T-cell (primary cell): ENCODE measurements around the gene INCENP. TPM values are rescaled to one million over a fixed set of nuclear protein-coding genes. Genes with fewer than 3 reads are reported as not detected.
A peak's percentile ranks its signal among the peaks of the same experiment; 100 is the strongest.

Experiments used
- ATAC-seq, 4 experiments: fragments of 200-7000 bp in 3 of 4; fragments of 150-1000 bp in 1 of 4; cut with Tn5 transposase; replicated peaks in 1 of 4; 1 replicate in 3 of 4; 2 replicates in 1 of 4; pipeline ENCODE4 v1.10.0; 2021; ENCODE audit warnings: moderate library complexity in 3 of 4, mild to moderate bottlenecking in 2 of 4, moderate number of reproducible peaks in 1 of 4
- CTCF ChIA-PET, 2 donors: fragments of 300-600 bp; sonication (Branson Sonifier 250); formaldehyde crosslinking; loops; one replicate each; lab custom pipeline; 2022; ENCODE audit warnings: antibody characterized with exemption in 2 of 2; lab: Charles Lee
- POLR2A ChIA-PET, 2 donors: fragments of 300-600 bp; sonication (Branson Sonifier 250); formaldehyde crosslinking; loops; one replicate each; lab custom pipeline; 2022; ENCODE audit warnings: antibody characterized with exemption in 2 of 2; lab: Charles Lee
- DNase-seq, 35 experiments: peaks; one replicate each; pipeline versions ENCODE4 v3.0.0 to v3.0.0-alpha.2; 2013 to 2023
- H3K27ac ChIP-seq: one replicate; pipeline ENCODE4 v1.5.1; 2013; ENCODE audit warnings: low read length
- H3K27me3 ChIP-seq, 2 experiments: replicated peaks in 1 of 2; 1 replicate in 1 of 2; 2 replicates in 1 of 2; pipeline versions ENCODE4 v1.6.1 to v1.7.0; 2013; ENCODE audit warnings: low read length in 1 of 2, mixed read lengths in 1 of 2; ENCODE audit not compliant: control insufficient read depth in 2 of 2, insufficient read depth in 2 of 2; ENCODE audit errors: extremely low read depth in 1 of 2
- H3K36me3 ChIP-seq, 2 donors: 1 replicate in 1 of 2; 2 replicates in 1 of 2; pipeline versions ENCODE4 v1.6.1 to v1.7.0; 2013; ENCODE audit warnings: low read length in 1 of 2; ENCODE audit not compliant: control insufficient read depth in 2 of 2, insufficient read depth in 1 of 2; ENCODE audit errors: extremely low read depth in 1 of 2
- H3K4me1 ChIP-seq, 2 experiments: 1 replicate in 1 of 2; 2 replicates in 1 of 2; pipeline versions ENCODE4 v1.6.1 to v1.7.0; 2013; ENCODE audit warnings: low read length in 2 of 2, mixed read lengths in 1 of 2; ENCODE audit not compliant: insufficient read depth in 2 of 2, control insufficient read depth in 1 of 2; ENCODE audit errors: extremely low read depth in 1 of 2
- H3K4me3 ChIP-seq, 2 donors: 1 replicate in 1 of 2; 2 replicates in 1 of 2; pipeline versions ENCODE4 v1.5.1 to v1.7.0; 2013; ENCODE audit warnings: mild to moderate bottlenecking in 2 of 2, low read length in 1 of 2, moderate library complexity in 1 of 2; ENCODE audit not compliant: control insufficient read depth in 1 of 2; ENCODE audit errors: extremely low read depth in 1 of 2
- H3K9me3 ChIP-seq: 2 replicates; pipeline ENCODE4 v1.7.0; 2013
- H3K27ac Mint-ChIP-seq, 2 donors: one replicate each; pipeline ENCODE4 v1.8.0; 2020 to 2021; ENCODE audit warnings: mild to moderate bottlenecking in 2 of 2, mixed read lengths in 2 of 2
- H3K27me3 Mint-ChIP-seq, 2 donors: one replicate each; pipeline ENCODE4 v1.8.0; 2021 to 2022; ENCODE audit warnings: mixed read lengths in 2 of 2
- H3K36me3 Mint-ChIP-seq: one replicate; pipeline ENCODE4 v1.8.0; 2021; ENCODE audit warnings: mixed read lengths
- H3K4me1 Mint-ChIP-seq, 3 donors: one replicate each; pipeline ENCODE4 v1.8.0; 2020 to 2022; ENCODE audit warnings: mixed read lengths in 3 of 3, mild to moderate bottlenecking in 1 of 3
- H3K4me3 Mint-ChIP-seq, 3 donors: one replicate each; pipeline ENCODE4 v1.8.0; 2020 to 2022; ENCODE audit warnings: mild to moderate bottlenecking in 3 of 3, mixed read lengths in 3 of 3, moderate library complexity in 3 of 3
- H3K9me3 Mint-ChIP-seq, 3 donors: one replicate each; pipeline ENCODE4 v1.8.0; 2020 to 2022; ENCODE audit warnings: mixed read lengths in 3 of 3
- WGBS: methylation state at CpG from one replicate; pipeline ENCODE4 v1.1.5; 2013; ENCODE audit warnings: missing lambda C conversion rate; ENCODE audit not compliant: insufficient coverage; 5-methylcytosine and 5-hydroxymethylcytosine counted together
- total RNA-seq, 35 experiments: library from RNA in 6 of 35; stranded (reverse) in 6 of 35; fragments of 120-200 nt in 1 of 35; gene quantifications; one replicate each; pipeline versions ENCODE4 v1.2.1 to v1.2.4 and lab custom pipeline; 2013 to 2026

Gene INCENP
- total RNA-seq, 5 donors from 2014 or later (not counting 1 experiment from before 2014, with no cell fraction given): 20.7 to 31.4 (median 24.9) TPM

DNA sequence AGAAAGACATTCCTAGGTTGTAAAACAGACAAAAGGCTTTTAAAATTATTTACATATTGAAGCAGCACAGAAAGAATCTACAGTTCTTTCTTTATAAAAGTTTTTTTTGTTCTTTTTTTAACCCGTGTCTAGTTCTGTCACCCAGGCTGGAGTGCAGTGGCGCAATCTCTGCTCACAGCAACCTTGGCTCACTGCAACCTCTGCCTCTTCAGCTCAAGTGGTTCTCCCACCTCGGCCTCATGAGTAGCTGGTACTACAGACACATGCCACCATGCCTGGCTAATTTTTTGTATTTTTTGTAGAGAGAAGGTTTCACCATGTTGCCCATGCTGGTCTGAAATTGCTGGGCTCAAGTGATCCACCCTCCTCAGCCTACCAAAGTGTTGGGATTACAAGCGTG is 3.8 kb upstream of the INCENP start:
- no peaks in the 10 kb centered on the region for H3K27me3 Mint-ChIP-seq
- WGBS: no CpG with 5 or more reads among the region's 4 CpGs

GRCh38 chr11:62120431-62120830 is 3.4 kb upstream of the INCENP start:
- CTCF ChIA-PET: interaction anchor here (0.6 to 1.1 kb wide), 3 partner anchors 12 to 328 kb away, joined by 3 to 4 read pairs (median 3); partner anchors contain the start of genes FEN1 (in 1 of the 2) and TMEM258 (in 1 of the 2)

More for the DNA sequence above, 3.8 kb upstream of the INCENP start:
- POLR2A ChIA-PET: no interaction called here
- DNase-seq (no peak), ATAC-seq (no peak)
- H3K4me3 Mint-ChIP-seq: no peak overlapping the region
- no peaks in the 10 kb centered on the region for H3K36me3 Mint-ChIP-seq
- no peak overlapping the region for H3K4me3 ChIP-seq
- peaks cover 12 to 19% (median 15%) of the 10 kb centered on the region in 3 donors for H3K4me1 Mint-ChIP-seq
- H3K36me3 ChIP-seq: no peaks in the 10 kb centered on the region
- peaks cover 10 to 11% of the 10 kb centered on the region in 2 experiments for H3K4me1 ChIP-seq
- no peak overlapping the region for H3K27ac ChIP-seq
- CTCF ChIA-PET: interaction anchor here (0.6 to 1.1 kb wide), 2 partner anchors 12 kb away, joined by 3 read pairs; no protein-coding TSS in a partner anchor
- no peaks in the 10 kb centered on the region for H3K27me3 ChIP-seq
- peaks cover 0 to 10% (median 8%) of the 10 kb centered on the region in 3 donors for H3K9me3 Mint-ChIP-seq
- no peak overlapping the region for H3K27ac Mint-ChIP-seq
- H3K9me3 ChIP-seq: no peaks in the 10 kb centered on the region

GRCh38 chr11:62122076-62122475 is 1.7 kb upstream of the INCENP start:
- Histone ChIP-seq H3K27me3 (no peaks in the 10 kb centered on the region), H3K4me3 (no peak overlapping the region), H3K9me3 (no peaks in the 10 kb centered on the region), H3K36me3 (no peaks in the 10 kb centered on the region), H3K27ac (no peak overlapping the region), H3K4me1 (peaks cover 11 to 20% of the 10 kb centered on the region in 2 experiments)
- DNase-seq (no peak), ATAC-seq (no peak)
- H3K27ac Mint-ChIP-seq: no peak overlapping the region
- H3K9me3 Mint-ChIP-seq: no peaks in the 10 kb centered on the region
- CTCF ChIA-PET: interaction anchor here in 1 of 2 donors (1.1 kb wide), 1 partner anchor 12 kb away, joined by 3 read pairs; no protein-coding TSS in a partner anchor
- WGBS: 92% methylated on average over 3 of the region's 6 CpGs
- no peak overlapping the region for H3K4me3 Mint-ChIP-seq
- H3K36me3 Mint-ChIP-seq: no peaks in the 10 kb centered on the region
- H3K4me1 Mint-ChIP-seq: peaks cover 25 to 30% (median 28%) of the 10 kb centered on the region in 3 donors
- H3K27me3 Mint-ChIP-seq: no peaks in the 10 kb centered on the region
- POLR2A ChIA-PET: no interaction called here

More at GRCh38 chr11:62120431-62120830, 3.4 kb upstream of the INCENP start:
- H3K4me3 Mint-ChIP-seq: no peak overlapping the region
- Histone ChIP-seq H3K36me3 (no peaks in the 10 kb centered on the region), H3K4me1 (peaks cover 11 to 14% of the 10 kb centered on the region in 2 experiments), H3K27me3 (no peaks in the 10 kb centered on the region), H3K9me3 (no peaks in the 10 kb centered on the region), H3K27ac (no peak overlapping the region), H3K4me3 (no peak overlapping the region)
- H3K27ac Mint-ChIP-seq: no peak overlapping the region
- WGBS: 90% methylated on average over 5 of the region's 5 CpGs
- peaks cover 0 to 10% (median 8%) of the 10 kb centered on the region in 3 donors for H3K9me3 Mint-ChIP-seq
- H3K4me1 Mint-ChIP-seq: peaks cover 16 to 23% (median 19%) of the 10 kb centered on the region in 3 donors
- POLR2A ChIA-PET: no interaction called here
- DNase-seq (no peak), ATAC-seq (no peak)
- no peaks in the 10 kb centered on the region for H3K27me3 Mint-ChIP-seq
- no peaks in the 10 kb centered on the region for H3K36me3 Mint-ChIP-seq

DNA sequence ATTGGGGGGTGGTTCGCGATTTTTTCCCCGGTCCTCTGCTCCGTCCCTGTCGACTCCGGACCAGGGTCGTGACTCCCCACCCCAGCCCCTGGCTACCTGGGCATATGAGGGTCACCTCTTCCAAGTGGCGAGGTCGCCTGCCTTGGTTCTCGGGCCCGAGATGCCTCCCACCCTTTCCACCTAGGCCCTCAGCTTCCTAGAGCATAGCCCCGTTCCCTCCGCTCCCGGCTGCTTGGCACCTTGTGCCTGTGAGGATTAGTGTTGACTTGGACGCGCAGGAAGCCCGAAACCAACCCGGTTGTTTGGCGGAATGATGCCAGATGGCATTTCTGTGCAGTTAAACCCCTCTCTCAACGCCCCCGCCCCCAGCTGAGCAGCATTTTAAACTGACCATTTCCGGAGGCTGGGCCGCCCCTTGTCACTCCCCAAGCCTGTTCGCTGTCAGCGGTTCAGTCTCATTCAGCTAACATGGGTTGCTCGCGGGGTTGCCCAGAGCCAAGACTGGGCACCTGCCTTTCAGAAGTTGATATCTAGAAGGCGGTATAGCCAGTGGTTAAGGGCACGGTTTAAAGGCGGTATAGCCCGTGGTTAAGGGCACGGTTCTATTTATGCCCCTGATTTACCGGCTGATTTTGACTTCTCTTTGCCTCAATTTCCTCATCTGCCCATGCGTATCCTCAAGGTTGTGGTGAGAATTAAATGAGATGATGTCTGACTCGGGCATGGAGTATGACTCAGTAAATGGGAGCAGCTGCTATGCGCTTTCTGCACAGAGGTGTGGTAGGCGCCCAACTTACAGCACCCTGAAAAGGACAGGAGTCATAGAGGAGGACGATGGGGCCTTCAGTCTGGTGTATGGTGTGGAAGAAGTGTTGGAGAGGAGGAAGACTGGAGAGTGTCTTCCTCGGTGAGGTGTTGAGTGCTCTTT is 639 bp downstream of the INCENP start:
- Mint-ChIP-seq H3K9me3 (no peaks in the 10 kb centered on the region), H3K27ac (peak overlapping the region; percentile 79 to 83), H3K36me3 (peaks cover 13% of the 10 kb centered on the region), H3K27me3 (no peaks in the 10 kb centered on the region), H3K4me3 (peak overlapping the region; percentile 91 to 94 (median 91)), H3K4me1 (peaks cover 28 to 46% (median 30%) of the 10 kb centered on the region in 3 donors)
- 3% methylated on average over 27 of the region's 39 CpGs for WGBS
- peak in 6 of 35 experiments; percentile 3 to 16 (median 14) for DNase-seq
- Histone ChIP-seq H3K27me3 (no peaks in the 10 kb centered on the region), H3K9me3 (no peaks in the 10 kb centered on the region), H3K4me1 (peaks cover 11 to 22% of the 10 kb centered on the region in 2 experiments), H3K27ac (peak overlapping the region; percentile 40), H3K4me3 (peak overlapping the region; percentile 89 to 92), H3K36me3 (peaks cover 2 to 11% of the 10 kb centered on the region in 2 donors)
- ChIA-PET CTCF (interaction anchor here in 1 of 2 donors (0.6 to 1.8 kb wide), 3 partner anchors 15 to 327 kb away, joined by 3 to 12 read pairs (median 4); no protein-coding TSS in a partner anchor), POLR2A (interaction anchor here (0.5 to 0.6 kb wide), 2 partner anchors 13 to 225 kb away, joined by 3 to 4 read pairs; no protein-coding TSS in a partner anchor)
- ATAC-seq: peak in 1 of 4 experiments; percentile 6

DNA sequence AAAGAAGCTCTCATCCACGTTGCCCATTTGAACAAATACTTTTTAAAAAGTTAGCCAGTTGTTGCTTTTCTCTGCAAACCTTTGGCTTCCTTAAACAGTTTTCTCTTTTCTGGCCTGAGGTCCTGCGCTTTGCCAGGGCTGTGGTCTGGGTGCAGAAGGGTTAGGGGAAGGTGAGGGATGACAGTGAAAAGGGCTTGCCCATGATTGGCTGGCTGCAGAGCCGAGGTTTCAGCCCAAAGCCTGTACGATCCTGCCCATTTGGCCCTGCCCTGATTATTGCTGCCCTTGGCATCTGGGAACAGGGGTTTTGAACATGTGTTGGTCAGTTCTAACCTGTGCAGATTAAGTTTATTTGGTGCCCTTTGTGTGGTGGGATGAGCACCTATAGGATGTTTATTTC is 1.5 kb downstream of the INCENP start:
- ChIA-PET POLR2A (no interaction called here), CTCF (no interaction called here)
- Histone ChIP-seq H3K4me3 (no peak overlapping the region), H3K4me1 (peaks cover 11 to 22% of the 10 kb centered on the region in 2 experiments), H3K36me3 (peaks cover 9 to 19% of the 10 kb centered on the region in 2 donors), H3K27me3 (no peaks in the 10 kb centered on the region), H3K27ac (no peak overlapping the region), H3K9me3 (no peaks in the 10 kb centered on the region)
- H3K27ac Mint-ChIP-seq: no peak overlapping the region
- peaks cover 14% of the 10 kb centered on the region for H3K36me3 Mint-ChIP-seq
- 46% methylated on average over 3 of the region's 4 CpGs for WGBS
- peak overlapping the region; percentile 91 to 94 (median 91) for H3K4me3 Mint-ChIP-seq
- peaks cover 28 to 46% (median 30%) of the 10 kb centered on the region in 3 donors for H3K4me1 Mint-ChIP-seq
- DNase-seq (no peak), ATAC-seq (no peak)
- H3K27me3 Mint-ChIP-seq: no peaks in the 10 kb centered on the region
- no peaks in the 10 kb centered on the region for H3K9me3 Mint-ChIP-seq

DNA sequence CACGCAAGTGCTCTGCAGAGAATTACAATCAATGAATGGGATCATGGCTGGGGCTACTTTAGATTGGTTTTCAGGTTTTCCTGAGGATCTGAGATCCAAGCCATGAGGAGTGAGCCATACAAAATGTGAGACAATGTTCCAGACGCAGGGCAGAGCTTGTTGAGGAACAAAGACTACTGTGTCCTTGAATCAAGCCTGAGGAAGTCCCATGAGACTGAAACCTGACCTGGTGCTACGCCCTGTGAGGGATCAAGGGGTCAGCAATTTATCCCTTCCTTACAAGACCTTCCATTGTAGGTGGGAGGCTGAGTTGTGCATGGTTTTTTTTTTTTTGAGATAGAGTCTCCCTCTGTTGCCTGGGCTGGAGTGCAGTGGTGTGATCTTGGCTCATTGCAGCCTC is 2.1 kb downstream of the INCENP start:
- H3K27me3 ChIP-seq: no peaks in the 10 kb centered on the region
- 60% methylated on average over 2 of the region's 3 CpGs for WGBS
- peaks cover 10 to 25% of the 10 kb centered on the region in 2 donors for H3K36me3 ChIP-seq
- H3K27ac ChIP-seq: no peak overlapping the region
- H3K27me3 Mint-ChIP-seq: no peaks in the 10 kb centered on the region
- H3K4me1 Mint-ChIP-seq: peaks cover 28 to 49% (median 30%) of the 10 kb centered on the region in 3 donors
- ChIA-PET POLR2A (no interaction called here), CTCF (no interaction called here)
- H3K4me3 ChIP-seq: no peak overlapping the region
- H3K9me3 Mint-ChIP-seq: no peaks in the 10 kb centered on the region
- no peaks in the 10 kb centered on the region for H3K9me3 ChIP-seq
- H3K36me3 Mint-ChIP-seq: peaks cover 19% of the 10 kb centered on the region
- H3K27ac Mint-ChIP-seq: no peak overlapping the region
- ATAC-seq (no peak), DNase-seq (no peak)
- peak overlapping the region; percentile 28 to 94 (median 91) for H3K4me3 Mint-ChIP-seq
- peaks cover 11 to 22% of the 10 kb centered on the region in 2 experiments for H3K4me1 ChIP-seq
